ENCODE data around the gene WWOX.

GRCh38 chr16:78852081-78852635, 752.7 kb downstream of the WWOX start:
- TF ChIP-seq POLR2AphosphoS5 (IDR thresholded peaks at IDR 0.05; ENCODE audit: borderline replicate concordance, low read depth, low read length) (no peak), FOXP2 (optimal IDR thresholded peaks at IDR 0.05; ENCODE audit: control extremely low read depth, extremely low read length, insufficient read depth) (no peak)

Data from SK-N-MC (cell line).